RWPE1 (cell line): ENCODE results near the gene MACROH2A2.
"Not testable (repeated sequence)": the region's sequence is repeated elsewhere in the genome, so short reads cannot be mapped to it uniquely, and the experiment has no call there.

ENCODE experiments used
- CTCF ChIA-PET: fragments of 350-600 bp; sonication (Branson Sonifier 250); formaldehyde crosslinking; extraction: SDS; loops from one replicate; lab custom pipeline; 2021; lab: Yijun Ruan, JAX
- POLR2A ChIA-PET: fragments of 400-600 bp; formaldehyde crosslinking; extraction: SDS; loops from one replicate; lab custom pipeline; 2020; ENCODE audit warnings: antibody characterized with exemption; ENCODE audit not compliant: low non-redundant PET; lab: Yijun Ruan, JAX
- DNase-seq: peaks from one replicate; pipeline ENCODE4 v3.0.0; 2012; ENCODE audit warnings: low spot score
- H3K27ac ChIP-seq: fragments of 450-650 bp; 2 replicates; pipeline ENCODE4 v1.5.1; 2017
- TF ChIP-seq, protein P1 (sequence below): fragments of 450-650 bp; conservative IDR thresholded peaks from 2 replicates; pipeline ENCODE4 v1.5.1; 2017; ENCODE audit warnings: low read depth, mild to moderate bottlenecking

MACROH2A2 gene

DNA sequence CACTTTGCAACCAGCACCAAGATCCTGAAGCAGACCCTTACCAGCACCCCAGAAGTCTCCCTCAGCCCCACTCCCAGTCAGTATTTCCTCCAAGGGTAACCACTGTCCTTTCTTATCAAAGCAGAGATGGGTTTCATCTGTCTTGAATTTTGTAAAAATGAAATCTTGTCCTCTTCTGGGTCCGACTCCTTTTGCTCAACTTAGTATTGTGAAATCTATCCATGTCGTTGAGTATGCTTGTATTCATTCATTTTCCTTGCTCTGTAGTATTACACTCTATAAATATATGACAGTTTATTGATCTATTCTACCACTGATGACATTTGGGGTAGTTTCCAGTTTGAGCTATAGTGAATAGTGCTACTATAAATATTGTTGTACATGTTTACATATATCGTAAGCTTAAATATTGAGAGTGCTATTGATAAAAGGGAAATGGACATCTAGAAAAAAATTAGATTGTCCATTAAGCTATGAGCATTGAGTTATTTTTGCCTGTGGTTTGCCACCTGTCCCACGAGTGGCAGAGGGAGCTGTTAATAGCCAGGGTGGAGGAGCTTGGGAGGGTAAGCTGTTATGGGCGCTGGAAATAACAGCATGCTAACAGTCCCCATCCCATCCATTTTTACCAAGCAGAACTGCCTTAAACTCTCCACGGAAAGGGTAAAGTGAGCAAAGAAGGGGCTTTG lies 43.5 kb downstream of the MACROH2A2 start:
- H3K27ac ChIP-seq: no peak overlapping the region
- DNase-seq: no peak
- TF ChIP-seq, protein P1, sequence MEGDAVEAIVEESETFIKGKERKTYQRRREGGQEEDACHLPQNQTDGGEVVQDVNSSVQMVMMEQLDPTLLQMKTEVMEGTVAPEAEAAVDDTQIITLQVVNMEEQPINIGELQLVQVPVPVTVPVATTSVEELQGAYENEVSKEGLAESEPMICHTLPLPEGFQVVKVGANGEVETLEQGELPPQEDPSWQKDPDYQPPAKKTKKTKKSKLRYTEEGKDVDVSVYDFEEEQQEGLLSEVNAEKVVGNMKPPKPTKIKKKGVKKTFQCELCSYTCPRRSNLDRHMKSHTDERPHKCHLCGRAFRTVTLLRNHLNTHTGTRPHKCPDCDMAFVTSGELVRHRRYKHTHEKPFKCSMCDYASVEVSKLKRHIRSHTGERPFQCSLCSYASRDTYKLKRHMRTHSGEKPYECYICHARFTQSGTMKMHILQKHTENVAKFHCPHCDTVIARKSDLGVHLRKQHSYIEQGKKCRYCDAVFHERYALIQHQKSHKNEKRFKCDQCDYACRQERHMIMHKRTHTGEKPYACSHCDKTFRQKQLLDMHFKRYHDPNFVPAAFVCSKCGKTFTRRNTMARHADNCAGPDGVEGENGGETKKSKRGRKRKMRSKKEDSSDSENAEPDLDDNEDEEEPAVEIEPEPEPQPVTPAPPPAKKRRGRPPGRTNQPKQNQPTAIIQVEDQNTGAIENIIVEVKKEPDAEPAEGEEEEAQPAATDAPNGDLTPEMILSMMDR: no peak
- ChIA-PET CTCF (interaction anchor here (2.3 kb wide), 1 partner anchor 20 kb away, joined by 12 read pairs; no protein-coding TSS in a partner anchor), POLR2A (no interaction called here)

DNA sequence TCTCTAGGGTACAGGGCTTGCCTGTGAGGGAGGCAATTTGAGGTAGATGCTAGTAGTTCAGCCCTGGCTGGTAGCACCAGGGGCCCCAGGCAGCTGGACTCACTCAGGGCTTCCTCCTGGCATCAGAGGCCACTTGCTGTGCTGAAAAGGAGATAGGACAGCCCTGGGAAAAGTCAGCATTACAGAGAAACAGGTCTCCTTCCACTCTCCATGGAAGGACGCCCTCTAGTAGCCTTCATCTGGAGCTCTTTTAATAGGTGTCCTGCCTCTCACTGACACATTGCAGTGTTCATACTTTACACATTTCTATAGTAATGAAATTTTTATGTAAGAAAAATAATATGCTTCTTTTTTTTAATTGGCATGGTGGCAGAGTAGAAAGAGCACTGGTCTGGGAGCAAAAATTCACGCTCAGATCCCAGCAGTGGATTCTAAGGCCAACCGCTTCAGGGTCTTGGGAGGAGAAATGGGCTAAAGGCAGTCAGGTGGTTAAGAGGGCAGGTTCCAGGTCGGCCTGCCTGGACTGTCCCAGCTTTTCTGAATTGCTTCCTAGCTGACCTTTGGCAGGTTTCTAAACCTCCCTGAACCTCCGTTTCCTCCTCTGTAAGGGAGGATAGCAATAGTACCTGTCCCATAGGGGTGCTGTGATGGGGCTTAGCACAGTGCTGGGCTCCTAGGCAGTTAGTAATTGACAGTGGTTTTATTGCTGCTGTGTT lies 44.2 kb downstream of the MACROH2A2 start:
- TF ChIP-seq, protein P1: no peak
- ChIA-PET CTCF (interaction anchor here (0.5 to 2.3 kb wide), 3 partner anchors 12 to 20 kb away, joined by 4 to 12 read pairs (median 6); no protein-coding TSS in a partner anchor), POLR2A (no interaction called here)
- no peak for DNase-seq
- H3K27ac ChIP-seq: no peak overlapping the region

DNA sequence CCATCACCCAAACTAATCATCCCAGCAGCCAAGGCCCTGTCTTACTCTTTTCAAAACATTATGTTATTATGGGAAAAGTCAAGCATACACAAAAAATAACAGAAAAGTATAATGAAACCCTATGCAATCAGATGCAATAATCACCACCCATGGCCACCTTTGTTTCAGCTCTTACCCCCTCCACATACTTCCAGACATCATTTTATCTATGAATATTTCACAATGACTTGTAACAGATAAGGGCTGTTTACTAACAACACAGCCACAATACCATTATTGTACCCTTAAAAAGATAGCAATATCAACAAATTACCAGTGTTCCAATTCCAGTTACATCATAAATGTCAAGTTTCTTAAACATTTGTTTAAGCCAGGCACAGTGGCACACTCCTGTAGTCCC lies 44.8 kb downstream of the MACROH2A2 start:
- CTCF ChIA-PET: interaction anchor here (0.5 to 1.5 kb wide), 3 partner anchors 10 to 18 kb away, joined by 3 to 6 read pairs (median 4); no protein-coding TSS in a partner anchor
- H3K27ac ChIP-seq: no peak overlapping the region
- DNase-seq: no peak
- POLR2A ChIA-PET: no interaction called here
- TF ChIP-seq, protein P1: no peak

- TF ChIP-seq, protein P1: no peak
- ChIA-PET POLR2A (no interaction called here), CTCF (interaction anchor here (0.5 to 1.5 kb wide), 4 partner anchors 9 to 343 kb away, joined by 3 to 4 read pairs (median 4); partner anchors contain the start of gene NODAL)
- DNase-seq: no peak
- H3K27ac ChIP-seq: no peak overlapping the region
Observed at GRCh38 chr10:70098271-70098670, 45.6 kb downstream of the MACROH2A2 start.

GRCh38 chr10:70101068-70101562 lies 48.5 kb downstream of the MACROH2A2 start:
- DNase-seq, H3K27ac ChIP-seq, POLR2A ChIA-PET: not testable (repeated sequence)
- CTCF ChIA-PET: interaction anchor here (0.6 kb wide), 2 partner anchors 15 to 461 kb away, joined by 3 read pairs; no protein-coding TSS in a partner anchor

DNA sequence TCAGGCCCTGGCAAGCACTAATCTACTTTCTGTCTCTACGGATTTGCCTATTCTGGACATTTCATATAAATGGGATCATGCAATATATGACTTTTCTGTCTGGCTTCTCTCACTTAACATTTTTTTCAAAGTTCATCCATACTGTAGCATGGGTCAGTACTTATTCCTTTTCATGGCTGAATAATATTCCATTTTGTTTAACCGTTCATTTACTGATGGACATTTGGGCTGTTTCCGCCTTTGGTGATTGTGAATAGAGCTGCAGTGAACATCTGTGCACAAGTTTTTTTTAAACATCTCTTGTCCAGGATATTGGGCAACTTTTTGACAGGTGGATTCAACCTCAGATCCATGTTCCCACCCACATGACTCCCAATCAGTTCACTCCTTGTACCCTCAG lies 49.0 kb downstream of the MACROH2A2 start:
- POLR2A ChIA-PET: no interaction called here
- DNase-seq: no peak
- H3K27ac ChIP-seq: no peak overlapping the region
- CTCF ChIA-PET: interaction anchor here (0.6 to 0.7 kb wide), 2 partner anchors 160 to 462 kb away, joined by 3 to 4 read pairs; no protein-coding TSS in a partner anchor
- TF ChIP-seq, protein P1: no peak
